Parietal lobe (tissue), 1 donor: ENCODE data around the gene TSHR. TPM values are rescaled to one million over a fixed set of nuclear protein-coding genes. Genes with fewer than 3 reads are reported as not detected.

ENCODE experiments used
- total RNA-seq: library from RNA; depleted of rRNA; stranded (reverse); fragments of >200 nt; gene quantifications from one replicate; pipeline ENCODE4 v1.2.3, GENCODE V29; 2014

TSHR gene
- 0.63 TPM for total RNA-seq

DNA sequence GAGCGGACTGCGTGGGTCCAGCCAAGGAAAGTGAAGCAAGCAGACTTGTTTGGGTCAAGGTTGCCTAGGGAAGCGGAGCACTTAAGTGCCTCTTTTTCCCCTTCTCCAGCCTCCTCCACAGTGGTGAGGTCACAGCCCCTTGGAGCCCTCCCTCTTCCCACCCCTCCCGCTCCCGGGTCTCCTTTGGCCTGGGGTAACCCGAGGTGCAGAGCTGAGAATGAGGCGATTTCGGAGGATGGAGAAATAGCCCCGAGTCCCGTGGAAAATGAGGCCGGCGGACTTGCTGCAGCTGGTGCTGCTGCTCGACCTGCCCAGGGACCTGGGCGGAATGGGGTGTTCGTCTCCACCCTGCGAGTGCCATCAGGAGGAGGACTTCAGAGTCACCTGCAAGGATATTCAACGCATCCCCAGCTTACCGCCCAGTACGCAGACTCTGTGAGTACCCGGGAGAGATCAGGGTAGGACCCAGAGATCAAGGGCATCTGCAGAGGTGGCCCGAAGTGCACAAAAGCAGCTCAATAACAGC, at the start of gene TSHR:
TSHR (plus strand) TSS at position 206 of the 526 bp plus-strand sequence; CDS start at position 266, 60 bp downstream.

DNA sequence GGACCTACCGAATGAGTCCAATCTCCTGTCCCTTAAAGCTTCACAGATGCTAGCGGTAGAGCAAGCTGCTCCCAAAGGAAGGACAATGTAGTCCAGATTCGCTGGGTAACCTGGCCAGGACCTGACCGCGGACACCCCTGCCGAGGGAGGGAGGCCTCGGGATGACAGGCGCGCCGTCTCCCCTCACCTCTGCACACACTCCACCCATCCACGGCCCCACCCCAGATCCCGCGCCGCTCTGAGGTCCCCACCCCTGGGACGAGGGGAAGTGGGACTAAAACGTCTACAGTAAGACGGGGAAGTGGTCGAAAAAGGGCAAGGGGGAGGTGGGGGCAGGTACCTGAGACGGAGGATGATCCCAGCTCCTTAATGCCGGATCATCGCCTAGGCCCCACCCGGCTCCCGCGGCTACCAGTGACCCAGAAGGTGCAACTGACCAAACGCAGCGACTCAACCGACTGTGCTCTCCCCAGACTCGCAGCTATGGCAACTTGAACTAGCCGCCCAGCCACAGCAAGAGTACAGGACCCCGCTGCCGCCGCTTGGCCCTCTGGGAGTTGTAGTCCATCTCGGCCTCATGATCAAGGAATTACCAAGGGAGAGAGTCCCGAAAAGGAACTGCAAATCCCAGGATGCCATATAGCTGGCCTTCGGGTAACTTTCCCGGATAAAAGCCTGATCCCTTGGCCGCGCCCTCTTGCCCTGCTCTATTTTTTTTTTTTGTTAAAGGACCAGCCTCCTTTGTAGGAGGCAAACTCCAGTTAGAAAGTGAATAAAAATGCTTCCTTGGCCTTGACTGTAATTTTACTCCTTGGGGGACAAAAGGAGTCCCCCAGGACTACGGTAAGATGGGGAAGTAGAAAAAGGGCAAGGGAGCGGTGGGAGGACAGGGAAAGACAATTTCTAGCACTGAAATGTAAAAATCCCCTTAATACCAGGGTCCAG, 13.9 kb upstream of the TSHR start, which contains the start of gene CEP128:
CEP128 (minus strand) TSS at position 498 of the 945 bp plus-strand sequence.

Other genes starting within 250 kb of the TSHR start
- 34.1 TPM for gene CEP128, start 13.9 kb upstream of the TSHR start, total RNA-seq